Measurements from ENCODE around the gene MACF1.

MACF1 gene

DNA sequence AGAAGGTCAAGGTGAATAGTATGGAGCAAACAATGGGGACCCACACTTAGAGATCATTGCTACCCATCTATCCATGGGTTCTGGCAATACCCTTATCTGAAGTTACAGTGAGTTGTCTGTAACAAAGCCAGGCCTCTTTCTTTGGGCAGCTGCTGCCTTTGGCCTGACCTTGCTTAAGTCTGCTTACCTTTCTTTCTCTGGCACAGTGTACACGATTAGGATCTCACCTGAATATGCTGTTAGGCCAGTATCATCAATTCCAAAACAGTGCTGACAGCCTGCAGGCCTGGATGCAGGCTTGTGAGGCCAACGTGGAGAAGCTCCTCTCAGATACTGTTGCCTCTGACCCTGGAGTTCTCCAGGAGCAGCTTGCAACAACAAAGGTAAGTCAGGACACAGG, 154.0 kb downstream of the MACF1 start:
- Mint-ChIP-seq H3K4me1 (no peaks in the 10 kb centered on the region), H3K9me3 (no peaks in the 10 kb centered on the region), H3K36me3 (peaks cover 100% of the 10 kb centered on the region), H3K27ac (peak overlapping the region; percentile 11), H3K4me3 (no peak overlapping the region)
- DNase-seq (ENCODE audit: low spot score in 2 of 2): no peak
- ATAC-seq: no peak

GRCh38 chr1:39359028-39359570, 154.6 kb downstream of the MACF1 start:
- ATAC-seq: no peak
- DNase-seq (ENCODE audit: low spot score in 2 of 2): no peak
- H3K36me3 Mint-ChIP-seq: peaks cover 100% of the 10 kb centered on the region
- no peaks in the 10 kb centered on the region for H3K9me3 Mint-ChIP-seq
- no peak overlapping the region for H3K4me3 Mint-ChIP-seq
- peak overlapping the region; percentile 11 for H3K27ac Mint-ChIP-seq
- H3K4me1 Mint-ChIP-seq: no peaks in the 10 kb centered on the region

DNA sequence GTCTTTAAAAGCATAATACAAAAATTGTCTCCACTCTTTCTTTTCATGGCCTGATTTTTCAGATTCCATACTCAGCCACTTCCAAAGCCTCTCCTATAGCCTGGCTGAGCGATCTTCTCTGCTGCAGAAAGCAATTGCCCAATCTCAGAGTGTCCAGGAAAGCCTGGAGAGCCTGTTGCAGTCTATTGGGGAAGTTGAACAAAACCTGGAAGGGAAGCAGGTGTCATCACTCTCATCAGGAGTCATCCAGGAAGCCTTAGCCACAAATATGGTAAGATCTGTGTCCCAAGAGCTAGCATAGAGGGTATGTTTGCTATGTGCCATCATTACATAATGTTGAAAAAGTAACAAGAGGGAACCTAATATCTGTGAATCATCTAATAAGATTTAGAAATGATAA, 156.2 kb downstream of the MACF1 start:
- Mint-ChIP-seq H3K27ac (peak overlapping the region; percentile 16), H3K9me3 (no peaks in the 10 kb centered on the region), H3K36me3 (peaks cover 100% of the 10 kb centered on the region), H3K4me3 (no peak overlapping the region), H3K4me1 (no peaks in the 10 kb centered on the region)
- no peak for ATAC-seq
- DNase-seq (ENCODE audit: low spot score in 2 of 2): no peak

- no peaks in the 10 kb centered on the region for H3K4me1 Mint-ChIP-seq
- H3K36me3 Mint-ChIP-seq: peaks cover 100% of the 10 kb centered on the region
- DNase-seq (ENCODE audit: low spot score in 2 of 2) (no peak), ATAC-seq (no peak)
- H3K4me3 Mint-ChIP-seq: no peak overlapping the region
- H3K27ac Mint-ChIP-seq: peak overlapping the region; percentile 16
- H3K9me3 Mint-ChIP-seq: no peaks in the 10 kb centered on the region
Observed at GRCh38 chr1:39361446-39361845, 157.0 kb downstream of the MACF1 start.

DNA sequence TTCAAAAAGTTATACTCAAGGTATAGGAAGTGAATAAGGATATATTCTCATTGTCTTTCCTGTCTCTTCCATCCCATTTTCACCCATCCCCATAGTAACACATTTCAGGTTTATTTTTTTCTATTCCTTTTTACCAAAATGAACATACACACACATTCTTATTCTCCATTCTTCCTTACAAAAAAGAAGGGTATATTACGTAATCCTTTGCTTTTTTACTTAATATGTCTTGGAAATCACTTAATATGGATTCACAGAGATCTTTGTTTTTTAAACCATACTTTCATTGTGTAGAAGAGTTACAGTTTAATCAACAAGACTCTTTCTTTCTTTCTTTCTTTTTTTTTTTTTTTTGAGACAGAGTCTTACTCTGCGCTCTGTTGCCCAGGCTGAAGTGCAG, 158.8 kb downstream of the MACF1 start:
- ATAC-seq (no peak), DNase-seq (ENCODE audit: low spot score in 2 of 2) (no peak)
- Mint-ChIP-seq H3K4me3 (no peak overlapping the region), H3K27ac (peak overlapping the region; percentile 69), H3K4me1 (no peaks in the 10 kb centered on the region), H3K36me3 (peaks cover 100% of the 10 kb centered on the region), H3K9me3 (no peaks in the 10 kb centered on the region)

DNA sequence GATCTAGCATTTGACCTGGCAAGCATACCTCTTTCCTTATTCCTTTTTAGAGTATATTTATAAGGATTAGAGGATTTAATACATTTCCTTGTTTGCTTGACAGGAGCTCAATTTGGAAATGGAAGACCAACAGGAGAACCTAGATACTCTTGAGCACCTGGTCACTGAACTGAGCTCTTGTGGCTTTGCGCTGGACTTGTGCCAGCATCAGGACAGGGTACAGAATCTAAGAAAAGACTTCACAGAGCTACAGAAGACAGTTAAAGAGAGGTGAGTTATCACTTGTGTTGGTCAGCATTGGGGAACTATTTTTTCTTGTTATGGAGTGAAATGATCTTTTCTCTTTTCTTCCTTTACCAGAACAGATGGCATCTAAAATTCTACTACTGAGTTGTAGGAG, 163.6 kb downstream of the MACF1 start:
- no peak overlapping the region for H3K4me3 Mint-ChIP-seq
- no peak for DNase-seq (ENCODE audit: low spot score in 2 of 2)
- H3K4me1 Mint-ChIP-seq: no peaks in the 10 kb centered on the region
- H3K9me3 Mint-ChIP-seq: no peaks in the 10 kb centered on the region
- ATAC-seq: no peak
- peaks cover 100% of the 10 kb centered on the region for H3K36me3 Mint-ChIP-seq
- no peak overlapping the region for H3K27ac Mint-ChIP-seq

DNA sequence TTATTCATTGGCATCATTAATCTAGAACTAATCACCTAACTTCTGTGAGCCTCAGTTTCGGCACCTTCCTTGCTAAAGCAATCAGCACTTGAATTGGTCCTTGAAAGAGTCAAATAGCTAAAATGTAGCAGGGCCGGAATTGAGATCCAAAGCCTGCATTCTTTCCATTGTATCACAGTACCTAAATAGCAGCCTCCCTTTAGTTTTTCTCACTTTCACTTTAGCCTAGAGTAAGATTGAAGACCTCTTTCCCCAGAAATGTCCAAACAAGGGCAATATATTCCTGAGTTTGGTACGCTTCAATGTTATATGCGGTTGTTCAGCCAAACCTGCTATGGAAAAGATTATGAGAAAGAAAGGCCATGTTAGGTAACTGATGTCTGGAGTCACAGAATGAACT, 165.1 kb downstream of the MACF1 start:
- DNase-seq (ENCODE audit: low spot score in 2 of 2): no peak
- Mint-ChIP-seq H3K36me3 (peaks cover 100% of the 10 kb centered on the region), H3K27ac (no peak overlapping the region), H3K4me1 (no peaks in the 10 kb centered on the region), H3K9me3 (no peaks in the 10 kb centered on the region), H3K4me3 (no peak overlapping the region)
- ATAC-seq: no peak

DNA sequence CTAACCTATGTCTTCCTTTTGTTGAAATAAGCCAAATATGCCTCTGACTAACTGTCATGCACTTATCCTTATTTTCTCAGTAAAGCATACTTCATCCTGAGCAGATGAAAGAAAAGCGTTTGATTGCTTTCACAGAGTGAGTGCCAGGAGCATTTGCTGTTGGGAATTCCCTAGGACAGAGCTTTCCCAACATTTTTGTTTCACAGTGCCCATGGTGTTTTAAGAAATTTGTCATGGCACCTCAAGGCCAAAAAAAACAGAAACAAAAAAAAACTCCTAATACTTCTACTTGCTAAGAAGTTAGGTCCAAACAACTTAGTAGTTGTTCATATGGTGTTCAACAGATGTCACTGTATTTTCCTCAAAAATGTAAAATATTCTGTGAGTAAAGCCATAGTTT, 166.1 kb downstream of the MACF1 start:
- Mint-ChIP-seq H3K4me3 (no peak overlapping the region), H3K36me3 (peaks cover 98% of the 10 kb centered on the region), H3K9me3 (no peaks in the 10 kb centered on the region), H3K27ac (no peak overlapping the region), H3K4me1 (no peaks in the 10 kb centered on the region)
- no peak for ATAC-seq
- no peak for DNase-seq (ENCODE audit: low spot score in 2 of 2)

DNA sequence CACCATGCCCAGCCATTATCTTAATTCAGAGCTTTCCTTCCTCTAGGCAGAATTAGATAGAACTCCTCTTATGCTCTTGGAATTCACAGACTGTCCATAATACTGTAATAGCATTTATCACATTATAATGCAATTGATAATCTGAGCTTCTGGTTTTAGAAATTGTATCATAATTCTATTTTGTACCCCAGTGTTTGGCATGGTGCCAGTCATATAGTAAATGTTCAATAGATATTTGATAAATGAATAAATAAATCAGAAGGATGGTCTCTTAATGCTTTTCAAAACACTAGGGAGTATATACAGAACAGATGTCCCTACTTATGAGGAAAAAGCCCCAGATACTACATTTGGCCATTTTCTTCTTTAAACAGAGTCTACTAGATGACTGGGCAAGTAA, 167.6 kb downstream of the MACF1 start:
- H3K36me3 Mint-ChIP-seq: peaks cover 98% of the 10 kb centered on the region

GRCh38 chr1:39376656-39377055, 172.2 kb downstream of the MACF1 start:
- peak overlapping the region; percentile 8 for H3K27ac Mint-ChIP-seq
- ATAC-seq (no peak), DNase-seq (ENCODE audit: low spot score in 2 of 2) (no peak)
- no peaks in the 10 kb centered on the region for H3K4me1 Mint-ChIP-seq
- H3K4me3 Mint-ChIP-seq: no peak overlapping the region
- no peaks in the 10 kb centered on the region for H3K9me3 Mint-ChIP-seq
- peaks cover 98% of the 10 kb centered on the region for H3K36me3 Mint-ChIP-seq

More for the DNA sequence above, 167.6 kb downstream of the MACF1 start:
- ATAC-seq (no peak), DNase-seq (ENCODE audit: low spot score in 2 of 2) (no peak)
- no peaks in the 10 kb centered on the region for H3K9me3 Mint-ChIP-seq
- H3K4me1 Mint-ChIP-seq: no peaks in the 10 kb centered on the region
- H3K27ac Mint-ChIP-seq: no peak overlapping the region
- H3K4me3 Mint-ChIP-seq: no peak overlapping the region

DNA sequence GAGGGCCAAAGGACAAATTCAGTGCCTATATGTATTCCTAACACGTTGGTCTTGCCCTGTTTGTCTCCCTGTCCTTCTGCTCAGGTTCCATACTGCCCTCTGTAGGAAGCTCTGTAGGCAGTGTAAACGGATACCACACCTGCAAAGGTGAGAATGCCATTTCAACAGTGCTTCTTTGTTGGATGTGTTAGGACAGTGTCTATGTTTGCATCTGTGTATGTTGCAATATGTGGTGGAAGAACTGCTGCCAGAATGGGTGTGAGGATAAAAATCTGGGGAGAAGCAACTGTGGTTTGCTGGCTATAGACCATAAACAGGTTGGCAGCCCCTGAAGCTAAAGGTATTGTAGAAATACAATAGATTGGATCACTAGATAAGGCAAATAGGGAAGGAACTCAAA, 173.9 kb downstream of the MACF1 start:
- Mint-ChIP-seq H3K27ac (peak overlapping the region; percentile 45), H3K36me3 (peaks cover 98% of the 10 kb centered on the region), H3K4me1 (no peaks in the 10 kb centered on the region), H3K9me3 (no peaks in the 10 kb centered on the region), H3K4me3 (no peak overlapping the region)
- no peak for ATAC-seq
- no peak for DNase-seq (ENCODE audit: low spot score in 2 of 2)

GRCh38 chr1:39379187-39379586, 174.7 kb downstream of the MACF1 start:
- no peaks in the 10 kb centered on the region for H3K4me1 Mint-ChIP-seq
- DNase-seq (ENCODE audit: low spot score in 2 of 2): no peak
- peak overlapping the region; percentile 45 for H3K27ac Mint-ChIP-seq
- no peaks in the 10 kb centered on the region for H3K9me3 Mint-ChIP-seq
- H3K36me3 Mint-ChIP-seq: peaks cover 98% of the 10 kb centered on the region
- no peak overlapping the region for H3K4me3 Mint-ChIP-seq
- ATAC-seq: no peak

- Mint-ChIP-seq H3K9me3 (no peaks in the 10 kb centered on the region), H3K36me3 (peaks cover 99% of the 10 kb centered on the region), H3K4me3 (no peak overlapping the region), H3K4me1 (no peaks in the 10 kb centered on the region), H3K27ac (no peak overlapping the region)
- DNase-seq (ENCODE audit: low spot score in 2 of 2) (no peak), ATAC-seq (no peak)
Observed at GRCh38 chr1:39380036-39380435, 175.5 kb downstream of the MACF1 start.

GRCh38 chr1:39381839-39382238, 177.3 kb downstream of the MACF1 start:
- no peak for DNase-seq (ENCODE audit: low spot score in 2 of 2)
- peaks cover 100% of the 10 kb centered on the region for H3K36me3 Mint-ChIP-seq
- H3K4me3 Mint-ChIP-seq: no peak overlapping the region

DNA sequence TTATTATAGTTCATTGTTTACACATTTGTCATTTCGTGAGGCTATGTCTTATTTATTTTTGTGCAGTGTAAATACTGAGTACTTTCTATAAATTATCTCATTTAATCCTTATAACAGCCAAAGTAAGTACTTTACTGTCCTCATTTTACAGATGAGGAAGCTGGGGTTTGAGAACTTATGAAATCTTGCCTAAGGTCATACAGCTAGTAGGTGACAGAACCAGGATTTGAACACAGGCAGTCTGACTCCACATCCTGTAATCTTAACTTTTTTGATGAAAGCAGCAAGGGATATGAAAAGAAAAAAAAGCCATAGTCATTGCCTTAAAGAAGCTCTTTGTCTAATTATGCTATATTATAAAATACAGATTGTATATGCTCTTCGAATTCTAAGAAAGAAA, 179.8 kb downstream of the MACF1 start:
- no peak for ATAC-seq
- H3K9me3 Mint-ChIP-seq: no peaks in the 10 kb centered on the region
- no peak for DNase-seq (ENCODE audit: low spot score in 2 of 2)
- H3K4me1 Mint-ChIP-seq: peaks cover 16% of the 10 kb centered on the region
- H3K36me3 Mint-ChIP-seq: peaks cover 100% of the 10 kb centered on the region
- no peak overlapping the region for H3K4me3 Mint-ChIP-seq
- H3K27ac Mint-ChIP-seq: no peak overlapping the region

More at GRCh38 chr1:39381839-39382238, 177.3 kb downstream of the MACF1 start:
- Mint-ChIP-seq H3K27ac (no peak overlapping the region), H3K4me1 (no peaks in the 10 kb centered on the region), H3K9me3 (no peaks in the 10 kb centered on the region)
- no peak for ATAC-seq

DNA sequence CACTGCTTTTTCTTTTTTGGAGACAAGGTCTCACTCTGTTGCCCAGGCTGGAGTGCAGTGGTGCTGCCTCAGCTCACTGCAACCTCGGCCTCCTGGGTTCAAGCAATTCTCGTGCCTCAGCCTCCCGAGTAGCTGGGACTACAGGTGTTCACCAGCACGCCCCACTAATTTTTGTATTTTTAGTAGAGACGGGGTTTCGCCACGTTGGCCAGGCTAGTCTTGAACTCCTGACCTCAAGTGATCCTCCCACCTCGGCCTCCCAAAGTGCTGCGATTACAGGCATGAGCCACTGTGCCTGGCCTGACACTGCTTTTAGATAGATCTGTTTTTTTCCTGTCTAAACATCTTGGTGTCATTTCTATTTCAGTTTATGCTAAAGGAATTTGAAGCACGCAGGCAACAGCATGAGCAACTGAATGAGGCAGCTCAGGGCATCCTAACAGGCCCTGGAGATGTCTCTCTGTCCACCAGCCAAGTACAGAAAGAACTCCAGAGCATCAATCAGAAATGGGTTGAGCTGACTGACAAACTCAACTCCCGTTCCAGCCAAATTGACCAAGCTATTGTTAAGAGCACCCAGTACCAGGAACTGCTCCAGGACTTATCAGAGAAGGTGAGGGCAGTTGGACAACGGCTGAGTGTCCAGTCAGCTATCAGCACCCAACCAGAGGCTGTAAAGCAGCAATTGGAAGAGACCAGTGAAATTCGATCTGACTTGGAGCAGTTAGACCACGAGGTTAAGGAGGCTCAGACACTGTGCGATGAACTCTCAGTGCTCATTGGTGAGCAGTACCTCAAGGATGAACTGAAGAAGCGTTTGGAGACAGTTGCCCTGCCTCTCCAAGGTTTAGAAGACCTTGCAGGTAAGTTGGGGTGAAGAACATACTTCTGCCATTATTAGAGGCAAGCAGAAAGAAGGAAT, 180.8 kb downstream of the MACF1 start:
- no peak overlapping the region for H3K4me3 Mint-ChIP-seq
- H3K9me3 Mint-ChIP-seq: no peaks in the 10 kb centered on the region
- peaks cover 100% of the 10 kb centered on the region for H3K36me3 Mint-ChIP-seq
- H3K27ac Mint-ChIP-seq: peak overlapping the region; percentile 46
- H3K4me1 Mint-ChIP-seq: peaks cover 16% of the 10 kb centered on the region
- no peak for DNase-seq (ENCODE audit: low spot score in 2 of 2)
- ATAC-seq: no peak

Data from stimulated activated effector memory CD8-positive, alpha-beta T cell treated with anti-CD3 and anti-CD28 coated beads, Interleukin-12 subunit alpha, Interleukin-12 subunit beta, amount 100 ng/mL, for 72 hours (primary cell).